Activated CD8-positive, alpha-beta memory T cell treated with anti-CD3 and anti-CD28 coated beads for 4 hours (primary cell): Measurements from ENCODE around the gene CISTR.
"Not testable (repeated sequence)": the region's sequence is repeated elsewhere in the genome, so short reads cannot be mapped to it uniquely, and the experiment has no call there.

Experiments used
- DNase-seq, 2 donors: peaks; one replicate each; pipeline ENCODE4 v3.0.0-alpha.2; 2020; ENCODE audit warnings: low read depth in 2 of 2

The CISTR gene

GRCh38 chr12:53751336-53752191, at the start of gene CISTR:
Gene CISTR, minus strand, starts transcription at chr12:53751979.
- DNase-seq = no peak

GRCh38 chr12:53798575-53798974, 46.8 kb upstream of the CISTR start:
- no peak for DNase-seq

DNA sequence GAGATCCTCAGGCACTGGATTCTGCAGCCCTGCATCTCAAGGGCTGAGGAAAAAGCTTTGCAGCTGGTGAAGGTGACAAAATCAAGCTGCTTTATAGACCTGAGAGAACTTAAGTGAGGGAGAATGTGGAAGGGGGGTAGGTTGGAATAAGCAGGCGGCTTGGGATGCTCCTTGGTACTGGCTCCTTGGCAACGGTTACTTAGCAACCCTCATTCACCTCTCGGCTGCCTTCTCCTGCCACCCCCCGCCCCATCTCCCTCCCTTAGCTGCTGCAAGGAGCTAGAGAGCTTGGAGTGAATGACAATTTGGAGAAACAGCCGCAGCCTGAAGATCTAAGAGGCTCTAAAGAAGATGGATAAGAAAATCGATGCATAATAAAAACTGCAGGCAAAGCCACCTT, 44.1 kb upstream of the CISTR start:
- DNase-seq = no peak

- no peak for DNase-seq
Measured at GRCh38 chr12:53793221-53793620, 41.4 kb upstream of the CISTR start.

DNA sequence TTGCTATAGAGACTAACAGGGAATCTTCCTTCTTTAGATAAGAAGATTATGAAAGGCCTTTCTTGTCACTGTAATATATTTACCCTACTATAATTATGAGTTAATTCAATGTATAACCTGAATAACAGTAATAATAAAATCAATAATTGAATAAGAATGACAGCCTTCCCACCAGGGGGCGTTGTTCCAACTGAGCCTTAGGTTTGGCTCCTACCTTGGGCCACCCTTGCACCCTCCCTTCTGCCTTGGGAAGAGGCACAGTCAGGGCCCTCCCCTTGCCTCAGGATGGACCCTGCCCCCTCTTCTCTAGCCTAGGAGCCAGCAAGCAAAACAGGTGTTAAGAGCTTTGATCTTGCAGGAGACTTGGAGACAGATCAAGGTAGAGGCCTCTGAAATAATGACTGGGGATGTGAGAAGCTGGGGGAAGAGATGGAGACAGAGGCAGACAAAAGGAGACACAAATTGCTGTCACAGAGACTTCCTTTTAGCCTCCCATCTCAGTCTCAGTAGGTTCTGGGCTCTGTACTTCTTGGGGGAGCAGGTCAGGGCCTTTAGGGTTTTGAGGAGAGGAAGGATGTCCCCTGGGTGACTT, 40.1 kb upstream of the CISTR start:
- DNase-seq = no peak

DNA sequence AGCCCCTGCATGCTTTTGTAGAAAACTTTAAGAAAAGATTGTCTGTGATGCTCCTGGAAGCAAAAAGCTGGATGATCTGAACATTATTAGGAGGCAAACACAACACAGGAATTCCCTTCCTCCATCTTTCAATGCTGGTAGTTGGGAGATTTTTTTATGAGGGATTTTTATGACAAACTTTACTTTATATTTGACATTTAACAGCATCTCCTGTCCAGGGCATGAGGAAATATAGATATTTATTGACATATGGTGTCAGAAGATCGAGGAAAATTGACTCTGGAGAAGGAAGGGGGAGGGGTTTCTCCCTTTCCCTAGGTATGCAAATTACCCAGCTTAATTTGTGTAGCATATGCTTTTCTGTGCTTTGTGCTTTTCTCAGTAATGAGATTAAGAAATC, 37.8 kb upstream of the CISTR start:
- DNase-seq = no peak

DNA sequence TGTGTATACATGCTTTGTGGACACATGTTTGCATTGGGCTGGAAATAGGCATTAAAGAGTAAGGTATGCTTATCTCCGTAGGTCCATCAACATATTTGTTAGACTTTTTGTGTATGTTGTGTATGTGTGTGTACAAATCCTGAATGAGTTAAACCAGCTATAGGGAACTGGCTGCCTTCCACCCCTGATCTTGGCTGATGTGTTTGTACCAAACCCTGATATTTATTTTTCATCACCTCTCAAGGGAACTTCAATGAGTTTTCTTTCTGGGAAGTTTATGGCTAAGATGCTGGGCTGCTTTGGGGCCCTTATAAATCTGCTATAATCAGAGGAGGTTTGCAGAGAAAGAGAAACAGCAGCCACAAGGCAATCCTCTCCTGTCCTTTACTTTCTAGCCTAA, 37.1 kb upstream of the CISTR start:
- no peak for DNase-seq

GRCh38 chr12:53786411-53786810, 34.6 kb upstream of the CISTR start:
- no peak for DNase-seq

GRCh38 chr12:53785161-53785560, 33.4 kb upstream of the CISTR start:
- no peak for DNase-seq

DNA sequence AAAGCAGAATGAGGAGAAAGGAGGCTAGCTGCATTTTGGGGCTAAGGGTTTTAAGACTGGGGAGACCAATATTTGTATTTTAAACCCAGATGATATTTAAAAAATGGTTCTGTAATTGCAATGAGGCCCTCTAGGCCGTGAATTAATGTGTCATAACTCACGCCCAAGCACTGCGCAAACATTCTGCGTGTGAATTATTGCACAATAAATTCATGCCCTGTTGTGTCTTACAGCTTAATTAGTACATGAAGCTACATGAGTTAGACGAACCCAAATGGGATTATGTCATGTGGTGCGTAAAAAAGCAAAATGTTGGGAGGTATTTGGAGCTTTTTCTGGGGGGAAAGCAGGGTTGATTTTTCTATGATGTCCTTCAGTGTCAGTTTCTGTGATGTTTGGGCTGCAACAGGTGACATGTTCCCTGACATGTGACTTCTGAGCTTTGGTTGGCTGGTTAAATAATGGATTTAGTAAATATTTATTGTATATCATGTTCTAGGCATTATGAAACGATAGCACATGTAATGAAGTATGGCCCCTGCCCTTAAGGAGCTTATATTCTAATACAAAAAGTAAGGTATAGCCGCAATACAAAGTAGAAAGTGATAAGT, 30.4 kb upstream of the CISTR start:
- no peak for DNase-seq

GRCh38 chr12:53781228-53781801, 29.5 kb upstream of the CISTR start:
- DNase-seq = no peak

- no peak for DNase-seq
Measured at GRCh38 chr12:53780323-53780722, 28.5 kb upstream of the CISTR start.

- not testable (repeated sequence) for DNase-seq
Measured at GRCh38 chr12:53779679-53780078, 27.9 kb upstream of the CISTR start.

- no peak for DNase-seq
Measured at GRCh38 chr12:53777936-53778644, 26.3 kb upstream of the CISTR start.

DNA sequence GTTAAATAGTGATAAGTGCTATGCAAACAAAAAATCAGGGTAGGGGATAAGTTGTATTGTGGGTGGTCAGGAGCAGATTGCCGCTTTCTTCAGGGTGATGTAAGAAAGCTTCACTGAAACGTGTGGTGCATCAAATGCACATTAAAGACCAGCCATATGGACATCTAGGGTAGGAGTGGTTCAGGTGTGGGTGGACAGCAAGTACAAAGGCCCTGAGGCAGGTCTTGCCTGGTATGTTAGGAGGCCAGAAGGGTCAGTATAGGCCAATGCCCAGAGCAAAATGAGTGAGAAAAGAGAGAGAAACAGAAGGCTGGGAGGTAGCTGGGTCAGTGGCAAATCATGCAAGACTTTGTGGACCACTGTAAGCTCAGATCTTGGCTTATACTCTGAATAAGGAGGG, 25.6 kb upstream of the CISTR start:
- no peak for DNase-seq

GRCh38 chr12:53776872-53777271, 25.1 kb upstream of the CISTR start:
- DNase-seq = no peak

GRCh38 chr12:53775478-53776145, 23.8 kb upstream of the CISTR start:
- DNase-seq = no peak

DNA sequence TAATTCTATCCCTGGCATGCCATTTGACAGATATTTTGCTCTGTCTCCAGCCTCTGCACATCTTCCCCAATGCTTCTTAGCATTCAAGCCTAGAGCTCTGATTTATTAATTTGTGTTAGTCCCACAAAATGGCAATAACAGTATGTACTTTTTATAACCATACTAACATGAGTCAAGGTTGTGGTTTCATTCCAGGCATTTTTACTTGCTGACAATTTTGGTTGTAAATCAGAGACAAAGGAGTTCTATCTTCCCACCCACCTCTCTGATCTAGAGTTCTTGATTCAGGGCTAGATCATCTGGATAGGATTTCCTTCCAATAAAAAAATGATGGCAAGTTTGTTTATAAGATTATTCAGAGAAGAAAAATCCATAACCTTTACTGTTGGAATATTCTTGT, 18.5 kb upstream of the CISTR start:
- DNase-seq = no peak

DNA sequence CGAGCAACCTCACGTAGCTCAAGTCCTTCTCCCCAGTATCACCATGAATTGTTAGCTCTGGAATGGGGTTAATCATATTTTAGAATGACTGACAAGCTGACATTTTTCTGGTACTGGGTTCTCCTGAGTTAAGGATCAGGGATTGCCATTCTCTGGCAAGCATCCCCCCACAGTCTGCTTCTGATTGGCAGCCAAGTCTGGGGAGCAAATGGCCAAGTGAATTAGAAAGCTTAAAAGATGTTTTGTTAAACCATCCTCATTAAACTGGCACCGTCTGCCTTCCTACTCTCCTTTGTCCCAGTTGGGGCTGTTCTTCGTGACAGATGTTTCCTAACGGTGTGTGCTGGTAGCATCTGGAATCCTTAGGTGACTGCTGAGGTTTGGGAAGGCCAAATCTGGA, 17.2 kb upstream of the CISTR start:
- no peak for DNase-seq

DNA sequence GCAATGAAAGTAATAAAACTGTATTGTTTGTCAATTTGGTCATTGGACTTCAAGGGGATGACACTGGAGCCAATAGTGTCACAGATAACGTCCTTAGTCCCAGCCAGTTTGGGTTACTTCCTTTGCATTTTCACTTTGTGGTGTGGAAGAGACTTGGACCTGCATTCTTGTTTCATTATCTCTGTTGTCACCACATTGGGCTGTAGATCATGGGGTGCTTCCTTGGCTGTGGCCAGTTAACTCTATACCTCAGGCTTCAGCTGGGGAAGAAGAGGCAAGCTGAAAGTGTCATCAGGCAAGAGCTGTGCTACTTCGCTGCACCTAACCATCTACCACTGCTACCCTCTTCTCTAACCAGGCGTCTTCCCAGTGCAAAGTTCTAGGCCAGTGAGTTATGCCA, 15.1 kb upstream of the CISTR start:
- no peak for DNase-seq

- no peak for DNase-seq
Measured at GRCh38 chr12:53765891-53766290, 14.1 kb upstream of the CISTR start.

GRCh38 chr12:53764615-53765014, 12.8 kb upstream of the CISTR start:
- DNase-seq = no peak
